ENCODE measurements around the gene TTBK1. TPM values are rescaled to one million over a fixed set of nuclear protein-coding genes. Genes with fewer than 3 reads are reported as not detected.

TTBK1 gene
- total RNA-seq, 4 donors from 2014 or later, result not detected

- no peak overlapping the region for H3K27ac ChIP-seq
- WGBS, 2 donors, result 59 to 71% methylated on average over 4 of the region's 4 CpGs
- peaks cover 0 to 22% of the 10 kb centered on the region in 2 donors for H3K27me3 ChIP-seq
- no peaks in the 10 kb centered on the region for H3K36me3 ChIP-seq
- no peak for TF ChIP-seq EP300 (IDR thresholded peaks at IDR 0.05)
- TF ChIP-seq, protein P1, sequence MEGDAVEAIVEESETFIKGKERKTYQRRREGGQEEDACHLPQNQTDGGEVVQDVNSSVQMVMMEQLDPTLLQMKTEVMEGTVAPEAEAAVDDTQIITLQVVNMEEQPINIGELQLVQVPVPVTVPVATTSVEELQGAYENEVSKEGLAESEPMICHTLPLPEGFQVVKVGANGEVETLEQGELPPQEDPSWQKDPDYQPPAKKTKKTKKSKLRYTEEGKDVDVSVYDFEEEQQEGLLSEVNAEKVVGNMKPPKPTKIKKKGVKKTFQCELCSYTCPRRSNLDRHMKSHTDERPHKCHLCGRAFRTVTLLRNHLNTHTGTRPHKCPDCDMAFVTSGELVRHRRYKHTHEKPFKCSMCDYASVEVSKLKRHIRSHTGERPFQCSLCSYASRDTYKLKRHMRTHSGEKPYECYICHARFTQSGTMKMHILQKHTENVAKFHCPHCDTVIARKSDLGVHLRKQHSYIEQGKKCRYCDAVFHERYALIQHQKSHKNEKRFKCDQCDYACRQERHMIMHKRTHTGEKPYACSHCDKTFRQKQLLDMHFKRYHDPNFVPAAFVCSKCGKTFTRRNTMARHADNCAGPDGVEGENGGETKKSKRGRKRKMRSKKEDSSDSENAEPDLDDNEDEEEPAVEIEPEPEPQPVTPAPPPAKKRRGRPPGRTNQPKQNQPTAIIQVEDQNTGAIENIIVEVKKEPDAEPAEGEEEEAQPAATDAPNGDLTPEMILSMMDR (IDR thresholded peaks at IDR 0.05), result no peak
- TF ChIP-seq POLR2A (IDR thresholded peaks at IDR 0.05), result no peak
- no peak for DNase-seq (ENCODE audit: low spot score in 2 of 2)
- H3K9me3 ChIP-seq, result no peaks in the 10 kb centered on the region
- no peak overlapping the region for H3K4me3 ChIP-seq
- no peaks in the 10 kb centered on the region for H3K4me1 ChIP-seq
Observed at GRCh38 chr6:43258180-43258579, 14.9 kb downstream of the TTBK1 start.

DNA sequence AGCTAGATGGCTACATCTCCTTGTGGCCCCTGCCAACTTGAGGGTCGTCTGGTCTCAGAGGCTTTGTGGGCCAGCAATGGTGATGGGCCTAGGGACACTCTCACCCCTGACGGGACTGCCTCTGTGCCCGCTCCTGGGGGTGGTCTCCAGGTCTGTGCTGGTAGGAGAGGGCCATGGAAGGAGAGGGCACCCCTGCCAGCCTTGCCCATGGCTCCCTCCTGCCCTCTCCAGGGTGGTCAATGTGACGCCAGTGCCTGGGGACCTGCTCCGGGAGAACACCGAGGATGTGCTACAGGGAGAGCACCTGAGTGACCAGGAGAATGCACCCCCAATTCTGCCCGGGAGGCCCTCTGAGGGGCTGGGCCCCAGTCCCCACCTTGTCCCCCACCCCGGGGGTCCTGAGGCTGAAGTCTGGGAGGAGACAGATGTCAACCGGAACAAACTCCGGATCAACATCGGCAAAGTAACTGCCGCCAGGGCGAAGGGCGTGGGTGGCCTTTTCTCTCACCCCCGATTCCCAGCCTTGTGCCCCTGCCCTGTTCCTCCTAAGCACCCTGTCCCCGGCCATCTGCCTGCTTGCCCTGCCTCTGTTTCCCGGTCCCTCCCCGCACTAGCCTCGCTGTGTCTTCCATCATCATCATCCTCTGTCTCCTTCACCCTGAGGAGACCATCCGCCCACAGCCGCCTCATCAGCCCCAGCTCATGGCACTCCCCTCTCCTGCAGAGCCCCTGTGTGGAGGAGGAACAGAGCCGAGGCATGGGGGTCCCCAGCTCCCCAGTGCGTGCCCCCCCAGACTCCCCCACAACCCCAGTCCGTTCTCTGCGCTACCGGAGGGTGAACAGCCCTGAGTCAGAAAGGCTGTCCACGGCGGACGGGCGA, 15.8 kb downstream of the TTBK1 start:
- no peak for DNase-seq (ENCODE audit: low spot score in 2 of 2)
- Histone ChIP-seq H3K27ac (no peak overlapping the region), H3K4me3 (no peak overlapping the region), H3K4me1 (no peaks in the 10 kb centered on the region), H3K9me3 (no peaks in the 10 kb centered on the region), H3K36me3 (no peaks in the 10 kb centered on the region), H3K27me3 (peaks cover 0 to 16% of the 10 kb centered on the region in 2 donors)
- 88 to 90% methylated on average over 30 of the region's 30 CpGs for WGBS, 2 donors
- TF ChIP-seq POLR2A (IDR thresholded peaks at IDR 0.05) (no peak), EP300 (IDR thresholded peaks at IDR 0.05) (no peak)
- TF ChIP-seq, protein P1 (IDR thresholded peaks at IDR 0.05), result no peak

DNA sequence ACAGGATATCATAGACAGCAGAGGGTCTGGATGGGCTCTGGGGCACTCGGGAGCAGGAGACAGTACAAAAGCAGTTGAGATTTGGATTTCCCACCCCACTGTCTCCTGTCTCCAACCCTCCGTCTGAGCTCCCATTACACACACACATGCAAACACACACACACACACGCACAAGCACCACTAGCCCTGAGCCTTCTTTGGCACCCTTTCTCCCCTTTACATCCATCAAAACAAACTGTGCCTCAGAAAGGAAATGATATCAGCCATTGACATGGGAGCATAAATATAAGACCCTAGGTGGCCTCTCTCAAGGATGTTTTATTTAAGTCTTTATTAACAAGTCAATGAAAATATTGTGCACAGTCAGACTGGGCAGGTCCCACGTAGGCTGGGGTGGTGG, 17.5 kb downstream of the TTBK1 start:
- no peak for DNase-seq (ENCODE audit: low spot score in 2 of 2)
- H3K4me1 ChIP-seq, result no peaks in the 10 kb centered on the region
- no peaks in the 10 kb centered on the region for H3K9me3 ChIP-seq
- H3K4me3 ChIP-seq, result no peak overlapping the region
- TF ChIP-seq, protein P1 (IDR thresholded peaks at IDR 0.05), result no peak
- TF ChIP-seq EP300 (IDR thresholded peaks at IDR 0.05), result no peak
- TF ChIP-seq POLR2A (IDR thresholded peaks at IDR 0.05), result no peak
- peaks cover 0 to 10% of the 10 kb centered on the region in 2 donors for H3K27me3 ChIP-seq
- H3K36me3 ChIP-seq, result no peaks in the 10 kb centered on the region
- no peak overlapping the region for H3K27ac ChIP-seq
- 55 to 68% methylated on average over 4 of the region's 4 CpGs for WGBS, 2 donors

GRCh38 chr6:43261198-43261597, 17.9 kb downstream of the TTBK1 start:
- no peak overlapping the region for H3K4me3 ChIP-seq
- H3K27me3 ChIP-seq, result peaks cover 0 to 10% of the 10 kb centered on the region in 2 donors
- WGBS, 2 donors, result 80 to 81% methylated on average over 5 of the region's 5 CpGs
- H3K27ac ChIP-seq, result no peak overlapping the region
- H3K4me1 ChIP-seq, result no peaks in the 10 kb centered on the region
- H3K9me3 ChIP-seq, result no peaks in the 10 kb centered on the region
- TF ChIP-seq EP300 (IDR thresholded peaks at IDR 0.05), result no peak
- TF ChIP-seq POLR2A (IDR thresholded peaks at IDR 0.05), result no peak
- TF ChIP-seq, protein P1 (IDR thresholded peaks at IDR 0.05), result no peak
- H3K36me3 ChIP-seq, result no peaks in the 10 kb centered on the region
- DNase-seq (ENCODE audit: low spot score in 2 of 2), result no peak

GRCh38 chr6:43262000-43262779, 18.9 kb downstream of the TTBK1 start:
- H3K27ac ChIP-seq, result no peak overlapping the region
- H3K9me3 ChIP-seq, result no peaks in the 10 kb centered on the region
- H3K27me3 ChIP-seq, result peaks cover 0 to 10% of the 10 kb centered on the region in 2 donors
- no peak for DNase-seq (ENCODE audit: low spot score in 2 of 2)
- WGBS, 2 donors, result 76 to 78% methylated on average over 14 of the region's 14 CpGs
- no peak overlapping the region for H3K4me3 ChIP-seq
- H3K4me1 ChIP-seq, result no peaks in the 10 kb centered on the region
- H3K36me3 ChIP-seq, result no peaks in the 10 kb centered on the region
- no peak for TF ChIP-seq POLR2A (IDR thresholded peaks at IDR 0.05)
- TF ChIP-seq, protein P1 (IDR thresholded peaks at IDR 0.05), result no peak
- TF ChIP-seq EP300 (IDR thresholded peaks at IDR 0.05), result no peak
